HEK293 (cell line): ENCODE results near the gene MYO7B.

ENCODE experiments used
- EGR2 ChIP-seq: fragments of 450-650 bp; formaldehyde crosslinking; IDR thresholded peaks from 2 replicates; pipeline ENCODE4 v1.5.1; 2016; ENCODE audit warnings: low read depth, missing biosample characterization, missing genetic modification characterization
- FEZF1 ChIP-seq: fragments of 450-650 bp; formaldehyde crosslinking; IDR thresholded peaks from 2 replicates; pipeline ENCODE4 v1.5.1; 2016; ENCODE audit warnings: missing biosample characterization, missing genetic modification characterization
- GFI1B ChIP-seq: fragments of 450-650 bp; formaldehyde crosslinking; IDR thresholded peaks from 2 replicates; pipeline ENCODE4 v1.5.1; 2016; ENCODE audit warnings: missing biosample characterization, missing genetic modification characterization
- GLI4 ChIP-seq: fragments of 450-650 bp; formaldehyde crosslinking; IDR thresholded peaks from 2 replicates; pipeline ENCODE4 v1.5.1; 2016; ENCODE audit warnings: missing biosample characterization, missing genetic modification characterization
- HOXA7 ChIP-seq: sonication (generic); formaldehyde crosslinking; IDR thresholded peaks from 2 replicates; pipeline ENCODE4 v1.8.1; 2022; ENCODE audit warnings: missing genetic modification reagents, borderline replicate concordance
- HOXD13 ChIP-seq: sonication (generic); formaldehyde crosslinking; IDR thresholded peaks from 2 replicates; pipeline ENCODE4 v1.8.0; 2022; ENCODE audit warnings: missing genetic modification reagents, borderline replicate concordance
- IKZF3 ChIP-seq: fragments of 450-650 bp; IDR thresholded peaks from 2 replicates; pipeline ENCODE4 v1.5.0; 2018; ENCODE audit warnings: missing biosample characterization, mild to moderate bottlenecking, missing genetic modification characterization, moderate library complexity
- KLF1 ChIP-seq: fragments of 450-650 bp; formaldehyde crosslinking; IDR thresholded peaks from 2 replicates; pipeline ENCODE4 v1.5.1; 2016; ENCODE audit warnings: missing biosample characterization, missing genetic modification characterization
- MEIS1 ChIP-seq: sonication (generic); formaldehyde crosslinking; IDR thresholded peaks from 2 replicates; pipeline ENCODE4 v1.8.1; 2022; ENCODE audit warnings: missing genetic modification reagents, mild to moderate bottlenecking, borderline replicate concordance
- MZF1 ChIP-seq: fragments of 450-650 bp; formaldehyde crosslinking; IDR thresholded peaks from 2 replicates; pipeline ENCODE4 v1.5.1; 2017; ENCODE audit warnings: missing biosample characterization, missing genetic modification characterization, borderline replicate concordance
- OVOL3 ChIP-seq: fragments of 450-650 bp; formaldehyde crosslinking; IDR thresholded peaks from 2 replicates; pipeline ENCODE4 v1.5.1; 2016; ENCODE audit warnings: missing biosample characterization, missing genetic modification characterization
- PRDM1 ChIP-seq: fragments of 450-650 bp; formaldehyde crosslinking; IDR thresholded peaks from 2 replicates; pipeline ENCODE4; 2016; ENCODE audit warnings: missing biosample characterization, missing genetic modification characterization
- SETDB1 ChIP-seq: IDR thresholded peaks from one replicate; pipeline ENCODE4 v1.6.1; 2017; ENCODE audit warnings: mild to moderate bottlenecking, low read length, moderate library complexity, mixed read lengths; ENCODE audit not compliant: insufficient read length
- TCF7L2 ChIP-seq: IDR thresholded peaks from 2 replicates; pipeline ENCODE4 v1.6.1; 2011; ENCODE audit warnings: low read depth, mild to moderate bottlenecking, inconsistent platforms, low read length, moderate library complexity, borderline replicate concordance
- WT1 ChIP-seq: fragments of 450-650 bp; formaldehyde crosslinking; IDR thresholded peaks from 2 replicates; pipeline ENCODE4 v1.5.1; 2016; ENCODE audit warnings: missing biosample characterization, missing genetic modification characterization
- YY1 ChIP-seq: fragments of 450-650 bp; formaldehyde crosslinking; IDR thresholded peaks from 2 replicates; pipeline ENCODE4 v1.5.1; 2018; ENCODE audit warnings: missing biosample characterization, missing genetic modification characterization
- ZBTB48 ChIP-seq: fragments of 450-650 bp; formaldehyde crosslinking; IDR thresholded peaks from 2 replicates; pipeline ENCODE4 v1.5.1; 2016; ENCODE audit warnings: missing biosample characterization, missing genetic modification characterization
- ZFP37 ChIP-seq: fragments of 450-650 bp; formaldehyde crosslinking; IDR thresholded peaks from 2 replicates; pipeline ENCODE4 v1.5.1; 2016; ENCODE audit warnings: missing biosample characterization, missing genetic modification characterization
- ZNF121 ChIP-seq: fragments of 450-650 bp; formaldehyde crosslinking; IDR thresholded peaks from 2 replicates; pipeline ENCODE4 v1.5.1; 2016; ENCODE audit warnings: missing biosample characterization, missing genetic modification characterization
- ZNF132 ChIP-seq: fragments of 450-650 bp; formaldehyde crosslinking; IDR thresholded peaks from 2 replicates; pipeline ENCODE4 v1.5.1; 2017; ENCODE audit warnings: missing biosample characterization, missing genetic modification characterization, borderline replicate concordance
- ZNF211 ChIP-seq: fragments of 450-650 bp; formaldehyde crosslinking; IDR thresholded peaks from 2 replicates; pipeline ENCODE4 v1.5.1; 2016; ENCODE audit warnings: low read depth, missing biosample characterization, missing genetic modification characterization
- ZNF274 ChIP-seq, 2 experiments: fragments of 200-500 bp in 1 of 2; fragments of 450-650 bp in 1 of 2; sonication (Bioruptor generic) in 1 of 2; formaldehyde crosslinking in 1 of 2; IDR thresholded peaks; 2 replicates each; pipeline versions ENCODE4 v1.5.1 to v1.6.1; 2014 to 2016; ENCODE audit warnings: borderline replicate concordance in 1 of 2, inconsistent platforms in 1 of 2, low read length in 1 of 2, missing biosample characterization in 1 of 2, missing genetic modification characterization in 1 of 2
- ZNF404 ChIP-seq: fragments of 450-650 bp; formaldehyde crosslinking; IDR thresholded peaks from 2 replicates; pipeline ENCODE4 v1.5.1; 2017; ENCODE audit warnings: missing biosample characterization, missing genetic modification characterization
- ZNF529 ChIP-seq: fragments of 450-650 bp; formaldehyde crosslinking; IDR thresholded peaks from 2 replicates; pipeline ENCODE4 v1.5.1; 2017; ENCODE audit warnings: missing genetic modification characterization, missing biosample characterization; ENCODE audit not compliant: insufficient replicate concordance
- ZNF544 ChIP-seq: fragments of 450-650 bp; formaldehyde crosslinking; IDR thresholded peaks from 2 replicates; pipeline ENCODE4 v1.5.0; 2017; ENCODE audit warnings: missing biosample characterization, missing genetic modification characterization
- ZNF558 ChIP-seq: fragments of 450-650 bp; formaldehyde crosslinking; IDR thresholded peaks from 2 replicates; pipeline ENCODE4 v1.5.1; 2016; ENCODE audit warnings: missing biosample characterization, missing genetic modification characterization
- ZNF600 ChIP-seq: fragments of 450-650 bp; formaldehyde crosslinking; IDR thresholded peaks from 2 replicates; pipeline ENCODE4 v1.5.1; 2016; ENCODE audit warnings: missing biosample characterization, missing genetic modification characterization
- ZNF621 ChIP-seq: fragments of 450-650 bp; formaldehyde crosslinking; IDR thresholded peaks from 2 replicates; pipeline ENCODE4 v1.5.1; 2017; ENCODE audit warnings: missing biosample characterization, missing genetic modification characterization
- ZNF623 ChIP-seq: fragments of 450-650 bp; formaldehyde crosslinking; IDR thresholded peaks from 2 replicates; pipeline ENCODE4 v1.5.1; 2016; ENCODE audit warnings: missing biosample characterization, missing genetic modification characterization
- ZNF670 ChIP-seq: fragments of 450-650 bp; formaldehyde crosslinking; IDR thresholded peaks from 2 replicates; pipeline ENCODE4 v1.5.1; 2016; ENCODE audit warnings: missing biosample characterization, missing genetic modification characterization, low read depth
- ZNF791 ChIP-seq: fragments of 450-650 bp; formaldehyde crosslinking; IDR thresholded peaks from 2 replicates; pipeline ENCODE4 v1.5.1; 2016; ENCODE audit warnings: missing biosample characterization, missing genetic modification characterization
- ZXDB ChIP-seq: fragments of 450-650 bp; formaldehyde crosslinking; IDR thresholded peaks from 2 replicates; pipeline ENCODE4 v1.5.1; 2016; ENCODE audit warnings: missing biosample characterization, missing genetic modification characterization
- TF ChIP-seq, protein P1 (sequence below): fragments of 450-650 bp; formaldehyde crosslinking; IDR thresholded peaks from 2 replicates; pipeline ENCODE4 v1.5.1; 2016; ENCODE audit warnings: missing biosample characterization, missing genetic modification characterization
- TF ChIP-seq, protein P2 (sequence below): fragments of 450-650 bp; IDR thresholded peaks from 2 replicates; pipeline ENCODE4 v1.5.1; 2018; ENCODE audit warnings: missing biosample characterization, missing genetic modification characterization
- TF ChIP-seq, protein P3 (sequence below): fragments of 450-650 bp; formaldehyde crosslinking; IDR thresholded peaks from 2 replicates; pipeline ENCODE4 v1.5.1; 2016; ENCODE audit warnings: missing biosample characterization, missing genetic modification characterization
- TF ChIP-seq, protein P4 (sequence below): fragments of 450-650 bp; formaldehyde crosslinking; optimal IDR thresholded peaks from 2 replicates; pipeline ENCODE3; 2016; ENCODE audit warnings: missing biosample characterization, mild to moderate bottlenecking, missing genetic modification characterization
- TF ChIP-seq, protein P5 (sequence below): fragments of 450-650 bp; formaldehyde crosslinking; IDR thresholded peaks from 2 replicates; pipeline ENCODE4 v1.5.1; 2016; ENCODE audit warnings: missing biosample characterization, missing genetic modification characterization

MYO7B gene

DNA sequence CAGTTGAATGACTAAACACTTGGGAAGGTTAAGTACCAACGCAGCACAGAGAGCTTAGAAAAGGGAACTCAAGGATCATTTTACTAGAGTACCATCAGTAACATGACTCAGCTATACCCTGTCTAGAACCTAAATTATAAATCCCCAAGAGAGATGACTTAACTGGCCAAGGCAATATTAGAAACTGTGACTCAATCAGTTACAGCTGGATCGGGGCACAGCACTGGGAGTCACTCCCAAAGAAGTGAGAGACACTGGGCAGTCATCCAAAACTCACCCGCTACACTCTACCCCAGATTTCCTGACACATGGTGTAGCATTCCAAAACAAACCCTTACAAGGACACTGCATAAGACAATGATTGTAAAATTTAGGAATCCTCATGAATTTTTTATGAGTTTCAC lies 26.9 kb upstream of the MYO7B start (continued):
- TF ChIP-seq ZNF623 (tag by site-specific recombination) = no peak
- TF ChIP-seq PRDM1 (tag by site-specific recombination) = peak; percentile 74
- peak; percentile 64 for TF ChIP-seq GFI1B
- peak; percentile 89 for TF ChIP-seq FEZF1
- peak; percentile 74 for TF ChIP-seq ZXDB (tag by site-specific recombination)
- no peak for TF ChIP-seq TCF7L2
- TF ChIP-seq, protein P1, sequence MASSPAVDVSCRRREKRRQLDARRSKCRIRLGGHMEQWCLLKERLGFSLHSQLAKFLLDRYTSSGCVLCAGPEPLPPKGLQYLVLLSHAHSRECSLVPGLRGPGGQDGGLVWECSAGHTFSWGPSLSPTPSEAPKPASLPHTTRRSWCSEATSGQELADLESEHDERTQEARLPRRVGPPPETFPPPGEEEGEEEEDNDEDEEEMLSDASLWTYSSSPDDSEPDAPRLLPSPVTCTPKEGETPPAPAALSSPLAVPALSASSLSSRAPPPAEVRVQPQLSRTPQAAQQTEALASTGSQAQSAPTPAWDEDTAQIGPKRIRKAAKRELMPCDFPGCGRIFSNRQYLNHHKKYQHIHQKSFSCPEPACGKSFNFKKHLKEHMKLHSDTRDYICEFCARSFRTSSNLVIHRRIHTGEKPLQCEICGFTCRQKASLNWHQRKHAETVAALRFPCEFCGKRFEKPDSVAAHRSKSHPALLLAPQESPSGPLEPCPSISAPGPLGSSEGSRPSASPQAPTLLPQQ (tag by site-specific recombination) = peak; percentile 59; the same call in 1 of the 2 replicates
- TF ChIP-seq, protein P2, sequence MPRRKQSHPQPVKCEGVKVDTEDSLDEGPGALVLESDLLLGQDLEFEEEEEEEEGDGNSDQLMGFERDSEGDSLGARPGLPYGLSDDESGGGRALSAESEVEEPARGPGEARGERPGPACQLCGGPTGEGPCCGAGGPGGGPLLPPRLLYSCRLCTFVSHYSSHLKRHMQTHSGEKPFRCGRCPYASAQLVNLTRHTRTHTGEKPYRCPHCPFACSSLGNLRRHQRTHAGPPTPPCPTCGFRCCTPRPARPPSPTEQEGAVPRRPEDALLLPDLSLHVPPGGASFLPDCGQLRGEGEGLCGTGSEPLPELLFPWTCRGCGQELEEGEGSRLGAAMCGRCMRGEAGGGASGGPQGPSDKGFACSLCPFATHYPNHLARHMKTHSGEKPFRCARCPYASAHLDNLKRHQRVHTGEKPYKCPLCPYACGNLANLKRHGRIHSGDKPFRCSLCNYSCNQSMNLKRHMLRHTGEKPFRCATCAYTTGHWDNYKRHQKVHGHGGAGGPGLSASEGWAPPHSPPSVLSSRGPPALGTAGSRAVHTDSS = no peak
- peak; percentile 70 for TF ChIP-seq KLF1 (tag by site-specific recombination)
- TF ChIP-seq ZNF670 (tag by site-specific recombination) = no peak
- TF ChIP-seq ZNF791 (tag by site-specific recombination) = no peak
- peak; percentile 57; the same call in 1 of the 2 replicates for TF ChIP-seq ZFP37 (tag by site-specific recombination)
- TF ChIP-seq, protein P3, sequence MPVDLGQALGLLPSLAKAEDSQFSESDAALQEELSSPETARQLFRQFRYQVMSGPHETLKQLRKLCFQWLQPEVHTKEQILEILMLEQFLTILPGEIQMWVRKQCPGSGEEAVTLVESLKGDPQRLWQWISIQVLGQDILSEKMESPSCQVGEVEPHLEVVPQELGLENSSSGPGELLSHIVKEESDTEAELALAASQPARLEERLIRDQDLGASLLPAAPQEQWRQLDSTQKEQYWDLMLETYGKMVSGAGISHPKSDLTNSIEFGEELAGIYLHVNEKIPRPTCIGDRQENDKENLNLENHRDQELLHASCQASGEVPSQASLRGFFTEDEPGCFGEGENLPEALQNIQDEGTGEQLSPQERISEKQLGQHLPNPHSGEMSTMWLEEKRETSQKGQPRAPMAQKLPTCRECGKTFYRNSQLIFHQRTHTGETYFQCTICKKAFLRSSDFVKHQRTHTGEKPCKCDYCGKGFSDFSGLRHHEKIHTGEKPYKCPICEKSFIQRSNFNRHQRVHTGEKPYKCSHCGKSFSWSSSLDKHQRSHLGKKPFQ = no peak
- peak; percentile 97 for TF ChIP-seq MZF1 (tag by site-specific recombination)
- TF ChIP-seq OVOL3 (tag by site-specific recombination) = no peak
- peak; percentile 96 for TF ChIP-seq ZNF600 (tag by site-specific recombination)
- no peak for TF ChIP-seq GLI4 (tag by site-specific recombination)
- TF ChIP-seq, protein P4, sequence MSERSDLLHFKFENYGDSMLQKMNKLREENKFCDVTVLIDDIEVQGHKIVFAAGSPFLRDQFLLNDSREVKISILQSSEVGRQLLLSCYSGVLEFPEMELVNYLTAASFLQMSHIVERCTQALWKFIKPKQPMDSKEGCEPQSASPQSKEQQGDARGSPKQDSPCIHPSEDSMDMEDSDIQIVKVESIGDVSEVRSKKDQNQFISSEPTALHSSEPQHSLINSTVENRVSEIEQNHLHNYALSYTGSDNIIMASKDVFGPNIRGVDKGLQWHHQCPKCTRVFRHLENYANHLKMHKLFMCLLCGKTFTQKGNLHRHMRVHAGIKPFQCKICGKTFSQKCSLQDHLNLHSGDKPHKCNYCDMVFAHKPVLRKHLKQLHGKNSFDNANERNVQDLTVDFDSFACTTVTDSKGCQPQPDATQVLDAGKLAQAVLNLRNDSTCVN (tag by site-specific recombination) = no peak
- no peak for TF ChIP-seq ZBTB48 (tag by site-specific recombination)
- no peak for TF ChIP-seq HOXD13
- TF ChIP-seq ZNF404 (tag by site-specific recombination) = no peak
- TF ChIP-seq ZNF621 (tag by site-specific recombination) = no peak
- TF ChIP-seq MEIS1 (CRISPR knock-in tag) = no peak
- peak; percentile 80 for TF ChIP-seq WT1 (tag by site-specific recombination)
- no peak for TF ChIP-seq EGR2 (tag by site-specific recombination)
- TF ChIP-seq, protein P5, sequence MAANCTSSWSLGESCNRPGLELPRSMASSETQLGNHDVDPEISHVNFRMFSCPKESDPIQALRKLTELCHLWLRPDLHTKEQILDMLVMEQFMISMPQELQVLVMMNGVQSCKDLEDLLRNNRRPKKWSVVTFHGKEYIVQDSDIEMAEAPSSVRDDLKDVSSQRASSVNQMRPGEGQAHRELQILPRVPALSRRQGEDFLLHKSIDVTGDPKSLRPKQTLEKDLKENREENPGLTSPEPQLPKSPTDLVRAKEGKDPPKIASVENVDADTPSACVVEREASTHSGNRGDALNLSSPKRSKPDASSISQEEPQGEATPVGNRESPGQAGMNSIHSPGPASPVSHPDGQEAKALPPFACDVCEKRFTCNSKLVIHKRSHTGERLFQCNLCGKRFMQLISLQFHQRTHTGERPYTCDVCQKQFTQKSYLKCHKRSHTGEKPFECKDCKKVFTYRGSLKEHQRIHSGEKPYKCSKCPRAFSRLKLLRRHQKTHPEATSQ (tag by site-specific recombination) = no peak
- TF ChIP-seq SETDB1 = no peak
- TF ChIP-seq ZNF544 (tag by site-specific recombination) = no peak
- no peak for TF ChIP-seq ZNF211 (tag by site-specific recombination)
- TF ChIP-seq ZNF529 (tag by site-specific recombination) = no peak
- TF ChIP-seq HOXA7 = no peak
- no peak for TF ChIP-seq ZNF274 (IDR thresholded peaks at IDR 0.05; ENCODE audit: low read length)
- no peak for TF ChIP-seq ZNF274 (tag by site-specific recombination; IDR thresholded peaks at IDR 0.05; ENCODE audit: borderline replicate concordance)
- TF ChIP-seq IKZF3 (tag by site-specific recombination) = peak; percentile 79
- no peak for TF ChIP-seq ZNF121 (tag by site-specific recombination)
- TF ChIP-seq YY1 = no peak
- TF ChIP-seq ZNF558 (tag by site-specific recombination) = no peak; the same call in 1 of the 2 replicates
- TF ChIP-seq ZNF132 (tag by site-specific recombination) = no peak
